Panc1 (cell line): ENCODE measurements around the gene TGIF2. TPM values are rescaled to one million over a fixed set of nuclear protein-coding genes. Genes with fewer than 3 reads are reported as not detected.

ENCODE experiments used
- ATAC-seq: fragments of 200-7000 bp; cut with Tn5 transposase; 2 replicates; pipeline ENCODE4 v1.9.1; 2020; ENCODE audit warnings: mild to moderate bottlenecking, moderate library complexity
- BruUV-seq: library from RNA; stranded (reverse); fragments of 400-500 nt; replicated peaks from 2 replicates; lab custom pipeline; 2021; lab: Mats Ljungman, UMichigan
- CTCF ChIA-PET: fragments of 300-600 bp; sonication (Branson Sonifier 250); formaldehyde crosslinking; loops from one replicate; lab custom pipeline; 2022; ENCODE audit warnings: antibody characterized with exemption; lab: Charles Lee
- POLR2A ChIA-PET: fragments of 300-600 bp; sonication (Branson Sonifier 250); formaldehyde crosslinking; loops from one replicate; lab custom pipeline; 2022; ENCODE audit warnings: antibody characterized with exemption; lab: Charles Lee
- DNase-seq: peaks from one replicate; pipeline ENCODE4 v3.0.0-alpha.2; 2010; ENCODE audit warnings: low read depth, low spot score
- H3K27ac ChIP-seq: 2 replicates; pipeline ENCODE4 v1.5.1; 2011; ENCODE audit warnings: mild to moderate bottlenecking, low read length, inconsistent platforms
- H3K27me3 ChIP-seq: fragments of 200-500 bp; sonication (Bioruptor generic); 2 replicates; pipeline ENCODE4 v1.6.0; 2014; ENCODE audit warnings: low read length, inconsistent platforms; ENCODE audit not compliant: control insufficient read depth, insufficient read depth
- H3K36me3 ChIP-seq: fragments of 200-500 bp; sonication (Bioruptor generic); 2 replicates; pipeline ENCODE4 v1.5.1; 2014; ENCODE audit warnings: inconsistent platforms, mild to moderate bottlenecking, low read length, moderate library complexity; ENCODE audit not compliant: control insufficient read depth, insufficient read depth
- H3K4me1 ChIP-seq: 2 replicates; pipeline ENCODE4 v1.5.1; 2011; ENCODE audit warnings: inconsistent platforms, mild to moderate bottlenecking, low read length, moderate library complexity; ENCODE audit not compliant: control insufficient read depth, insufficient read depth
- H3K4me3 ChIP-seq, 2 experiments: 2 replicates each; pipeline ENCODE4 v1.5.1; 2011 to 2012; ENCODE audit warnings: low read depth in 2 of 2, low read length in 2 of 2, mild to moderate bottlenecking in 2 of 2, inconsistent platforms in 1 of 2, moderate library complexity in 1 of 2
- H3K9me3 ChIP-seq: fragments of 200-500 bp; sonication (Bioruptor generic); 2 replicates; pipeline ENCODE4 v1.5.1; 2014; ENCODE audit warnings: low read depth, mild to moderate bottlenecking, inconsistent platforms, low read length, moderate library complexity; ENCODE audit not compliant: control insufficient read depth, insufficient read depth
- CTCF ChIP-seq: fragments of 450-650 bp; IDR thresholded peaks from 2 replicates; pipeline ENCODE4 v1.5.1; 2017; ENCODE audit warnings: mild to moderate bottlenecking
- POLR2AphosphoS5 ChIP-seq: IDR thresholded peaks from 2 replicates; pipeline ENCODE4 v1.6.1; 2012; ENCODE audit warnings: mild to moderate bottlenecking, low read depth, low read length, moderate library complexity
- SIN3A ChIP-seq: IDR thresholded peaks from 2 replicates; pipeline ENCODE4 v1.6.1; 2012; ENCODE audit warnings: low read depth, mild to moderate bottlenecking, low read length, moderate library complexity, borderline replicate concordance; ENCODE audit not compliant: insufficient read depth
- TCF7L2 ChIP-seq: IDR thresholded peaks from 2 replicates; pipeline ENCODE4 v1.6.1; 2011; ENCODE audit warnings: mild to moderate bottlenecking, low read depth, low read length, inconsistent platforms
- in situ Hi-C: cut with HindIII; loops from 2 replicates; pipeline ENCODE4 v1.10.0; 2016; ENCODE audit warnings: low sequenced_read_pairs, low pct_unique_long_range_greater_than_20kb
- intact Hi-C: fragments of 100-400 bp; cut with micrococcal nuclease; formaldehyde crosslinking; loops from one replicate; pipeline ENCODE4 v1.10.0; 2022; ENCODE audit not compliant: unreplicated experiment
- total RNA-seq: library from RNA; stranded (reverse); gene quantifications from one replicate; pipeline ENCODE4 v1.2.1, GENCODE V29; 2021; ENCODE audit not compliant: unreplicated experiment
- TF ChIP-seq, protein P1 (sequence below), 2 experiments: IDR thresholded peaks; 2 replicates each; pipeline ENCODE4 v1.6.1; 2011 to 2012; ENCODE audit warnings: low read depth in 2 of 2, control low read depth in 1 of 2, low read length in 1 of 2, mild to moderate bottlenecking in 1 of 2, moderate library complexity in 1 of 2; ENCODE audit not compliant: insufficient read depth in 1 of 2

TGIF2 gene
- total RNA-seq, 1 experiment from 2014 or later: 18.0 TPM

DNA sequence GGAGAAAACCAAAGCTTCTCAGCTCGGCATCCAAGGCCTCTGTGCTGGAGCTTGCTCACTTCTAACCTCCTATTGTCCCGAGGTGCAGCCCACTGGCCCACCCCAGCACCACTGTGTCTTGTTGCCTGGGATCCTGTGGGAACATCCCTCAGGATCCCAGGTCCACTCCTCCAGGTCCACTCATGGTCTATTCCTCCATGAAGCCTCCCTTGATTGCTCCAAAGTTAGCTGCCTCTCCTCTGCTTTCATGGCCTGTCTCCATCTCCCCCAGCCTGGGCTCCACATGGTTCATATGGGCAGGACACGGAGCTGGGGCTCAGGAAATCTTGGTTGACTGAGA, 58.7 kb downstream of the TGIF2 start:
- POLR2A ChIA-PET: no interaction called here
- no peaks in the 10 kb centered on the region for H3K9me3 ChIP-seq
- no peaks in the 10 kb centered on the region for H3K4me1 ChIP-seq
- H3K27me3 ChIP-seq: no peaks in the 10 kb centered on the region
- CTCF ChIA-PET: no interaction called here
- TF ChIP-seq POLR2AphosphoS5 (no peak), CTCF (no peak), SIN3A (no peak), TCF7L2 (no peak)
- TF ChIP-seq, protein P1, sequence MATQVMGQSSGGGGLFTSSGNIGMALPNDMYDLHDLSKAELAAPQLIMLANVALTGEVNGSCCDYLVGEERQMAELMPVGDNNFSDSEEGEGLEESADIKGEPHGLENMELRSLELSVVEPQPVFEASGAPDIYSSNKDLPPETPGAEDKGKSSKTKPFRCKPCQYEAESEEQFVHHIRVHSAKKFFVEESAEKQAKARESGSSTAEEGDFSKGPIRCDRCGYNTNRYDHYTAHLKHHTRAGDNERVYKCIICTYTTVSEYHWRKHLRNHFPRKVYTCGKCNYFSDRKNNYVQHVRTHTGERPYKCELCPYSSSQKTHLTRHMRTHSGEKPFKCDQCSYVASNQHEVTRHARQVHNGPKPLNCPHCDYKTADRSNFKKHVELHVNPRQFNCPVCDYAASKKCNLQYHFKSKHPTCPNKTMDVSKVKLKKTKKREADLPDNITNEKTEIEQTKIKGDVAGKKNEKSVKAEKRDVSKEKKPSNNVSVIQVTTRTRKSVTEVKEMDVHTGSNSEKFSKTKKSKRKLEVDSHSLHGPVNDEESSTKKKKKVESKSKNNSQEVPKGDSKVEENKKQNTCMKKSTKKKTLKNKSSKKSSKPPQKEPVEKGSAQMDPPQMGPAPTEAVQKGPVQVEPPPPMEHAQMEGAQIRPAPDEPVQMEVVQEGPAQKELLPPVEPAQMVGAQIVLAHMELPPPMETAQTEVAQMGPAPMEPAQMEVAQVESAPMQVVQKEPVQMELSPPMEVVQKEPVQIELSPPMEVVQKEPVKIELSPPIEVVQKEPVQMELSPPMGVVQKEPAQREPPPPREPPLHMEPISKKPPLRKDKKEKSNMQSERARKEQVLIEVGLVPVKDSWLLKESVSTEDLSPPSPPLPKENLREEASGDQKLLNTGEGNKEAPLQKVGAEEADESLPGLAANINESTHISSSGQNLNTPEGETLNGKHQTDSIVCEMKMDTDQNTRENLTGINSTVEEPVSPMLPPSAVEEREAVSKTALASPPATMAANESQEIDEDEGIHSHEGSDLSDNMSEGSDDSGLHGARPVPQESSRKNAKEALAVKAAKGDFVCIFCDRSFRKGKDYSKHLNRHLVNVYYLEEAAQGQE (IDR thresholded peaks at IDR 0.05; ENCODE audit: insufficient read depth in 1 of 2, low read depth in 2 of 2, low read length in 1 of 2): no peak
- intact Hi-C loops: no loop called here
- no peak overlapping the region for H3K4me3 ChIP-seq
- no TSS peak for BruUV-seq
- DNase-seq (no peak), ATAC-seq (no peak)
- in situ Hi-C loops: no loop called here
- no peak overlapping the region for H3K27ac ChIP-seq
- no peaks in the 10 kb centered on the region for H3K36me3 ChIP-seq

GRCh38 chr20:36632487-36633284, 59.3 kb downstream of the TGIF2 start:
- no peaks in the 10 kb centered on the region for H3K4me1 ChIP-seq
- DNase-seq: no peak
- TF ChIP-seq SIN3A (no peak), POLR2AphosphoS5 (no peak), TCF7L2 (no peak)
- TF ChIP-seq, protein P1 (IDR thresholded peaks at IDR 0.05; ENCODE audit: insufficient read depth in 1 of 2, low read depth in 2 of 2, low read length in 1 of 2): no peak
- no TSS peak for BruUV-seq
- 0 out of 2 replicates have a peak, but pooled peaks have one; percentile 36 for ATAC-seq
- H3K4me3 ChIP-seq: no peak overlapping the region
- CTCF ChIA-PET: no interaction called here
- H3K27me3 ChIP-seq: no peaks in the 10 kb centered on the region
- in situ Hi-C loops (no loop called here), intact Hi-C loops (no loop called here)
- no peaks in the 10 kb centered on the region for H3K36me3 ChIP-seq
- POLR2A ChIA-PET: no interaction called here
- no peak overlapping the region for H3K27ac ChIP-seq
- H3K9me3 ChIP-seq: no peaks in the 10 kb centered on the region
